Gastroesophageal sphincter (tissue), 3 donors: ENCODE data around the gene STRAP.

Experiments used
- CTCF ChIP-seq, 4 experiments: fragments of 200-600 bp in 2 of 4; fragments of 450-650 bp in 2 of 4; sonication (generic) in 1 of 4; IDR thresholded peaks; one replicate each; pipeline ENCODE4 v1.5.1; 2017 to 2019; ENCODE audit warnings: antibody characterized with exemption in 4 of 4, mild to moderate bottlenecking in 2 of 4, moderate library complexity in 2 of 4
- EP300 ChIP-seq: sonication (generic); formaldehyde crosslinking; IDR thresholded peaks from one replicate; pipeline ENCODE4 v1.6.1; 2017; ENCODE audit warnings: antibody characterized with exemption, mild to moderate bottlenecking
- POLR2A ChIP-seq, 2 donors: fragments of 450-650 bp; IDR thresholded peaks; one replicate each; pipeline ENCODE4 v1.6.1; 2017; ENCODE audit warnings: antibody characterized with exemption in 2 of 2, mild to moderate bottlenecking in 2 of 2, moderate library complexity in 1 of 2

DNA sequence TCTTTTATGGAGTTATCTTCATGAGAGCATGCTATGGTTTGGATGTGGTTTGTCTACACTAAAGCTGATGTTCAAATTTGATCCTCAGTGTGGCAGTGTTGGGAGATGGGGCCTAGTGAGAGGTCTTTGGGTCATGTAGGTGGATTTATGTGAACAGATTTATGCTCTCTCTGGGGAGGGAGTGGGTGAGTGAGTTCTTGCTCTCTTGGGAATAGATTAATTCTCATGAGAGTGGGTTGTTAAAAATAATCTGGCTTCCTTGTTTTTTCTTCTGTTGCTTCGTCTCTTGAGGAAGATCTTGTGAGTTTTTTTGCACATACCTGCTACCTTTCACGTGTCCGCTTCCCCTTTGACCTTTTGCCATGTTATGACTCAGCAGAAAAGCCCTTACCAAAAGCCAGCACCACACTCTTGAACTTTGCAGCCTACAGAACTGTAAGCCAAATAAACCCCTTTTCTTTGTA lies 49.4 kb downstream of the STRAP start:
- TF ChIP-seq CTCF (IDR thresholded peaks at IDR 0.05) (no peak), EP300 (no peak), POLR2A (IDR thresholded peaks at IDR 0.05) (no peak)
